Stimulated activated CD4-positive, alpha-beta T cell treated with anti-CD3 and anti-CD28 coated beads, Interleukin-1b, Interleukin-23, amount 100 ng/mL, for 4 hours (primary cell): Measurements from ENCODE around the gene NQO1.
"Not testable (repeated sequence)": the region's sequence is repeated elsewhere in the genome, so short reads cannot be mapped to it uniquely, and the experiment has no call there.

Source experiments
- DNase-seq, 2 donors: peaks; one replicate each; pipeline ENCODE4 v3.0.0-alpha.2; 2020; ENCODE audit warnings: low read depth in 2 of 2

Gene NQO1

DNA sequence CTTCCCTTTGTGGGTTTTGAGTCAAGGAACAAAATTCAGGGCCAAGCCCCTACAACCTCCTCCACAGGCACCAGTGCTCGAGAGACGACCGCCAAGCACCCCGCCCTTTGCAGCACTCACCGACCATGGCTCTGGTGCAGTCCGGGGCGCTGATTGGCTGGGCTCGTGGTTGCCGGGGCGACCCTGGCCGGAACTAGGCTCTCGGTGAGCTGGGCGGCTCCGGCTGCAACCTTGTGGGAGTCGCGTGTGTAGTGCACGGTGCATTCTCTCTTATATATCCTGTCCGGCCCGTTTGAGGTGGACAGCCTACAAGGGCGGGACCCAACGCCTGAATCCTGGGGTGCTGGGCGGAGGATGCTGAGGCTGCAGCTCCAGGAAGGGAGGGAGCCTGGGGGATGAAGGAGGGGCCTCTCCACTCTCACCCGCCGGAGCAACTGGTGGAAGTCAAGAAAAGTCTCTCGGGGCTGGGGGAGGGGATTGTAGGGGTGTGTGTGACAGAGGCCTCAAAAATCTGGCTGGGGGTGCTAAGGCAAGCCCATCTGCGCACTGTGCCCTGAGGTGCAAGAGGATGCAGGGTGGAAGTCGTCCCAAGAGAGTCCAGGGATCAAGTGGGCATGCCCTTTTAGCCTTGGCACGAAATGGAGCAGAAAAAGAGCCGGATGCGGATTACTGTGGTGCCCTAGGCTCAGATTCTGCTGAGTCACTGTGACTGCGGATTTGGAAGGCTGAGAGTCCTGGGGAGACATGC lies at the start of gene NQO1:
TSS of gene NQO1 (minus strand) at position 248 of the 748 bp plus-strand sequence. CDS start at position 127, 121 bp downstream.
- DNase-seq, result peak; percentile 69 to 82

DNA sequence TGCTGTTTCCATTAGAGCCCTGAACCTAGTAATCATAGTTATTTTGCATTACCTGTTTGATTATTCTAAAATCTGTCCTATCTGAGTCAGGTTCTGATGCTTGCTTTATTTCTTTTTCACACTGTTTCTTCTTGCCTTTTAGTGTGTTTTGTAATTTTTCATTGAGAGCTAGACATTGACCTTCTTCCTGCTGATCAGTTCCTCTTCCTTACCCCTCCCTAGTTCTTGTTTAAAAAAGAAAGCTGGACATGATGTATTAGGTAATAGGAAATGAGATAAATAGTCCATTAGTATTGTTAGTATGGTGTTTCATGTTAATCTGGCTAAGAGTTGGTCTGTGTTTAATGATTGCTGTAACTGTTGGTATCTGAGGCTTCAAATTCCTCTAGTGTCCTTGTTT lies 49.2 kb upstream of the NQO1 start:
- no peak for DNase-seq

DNA sequence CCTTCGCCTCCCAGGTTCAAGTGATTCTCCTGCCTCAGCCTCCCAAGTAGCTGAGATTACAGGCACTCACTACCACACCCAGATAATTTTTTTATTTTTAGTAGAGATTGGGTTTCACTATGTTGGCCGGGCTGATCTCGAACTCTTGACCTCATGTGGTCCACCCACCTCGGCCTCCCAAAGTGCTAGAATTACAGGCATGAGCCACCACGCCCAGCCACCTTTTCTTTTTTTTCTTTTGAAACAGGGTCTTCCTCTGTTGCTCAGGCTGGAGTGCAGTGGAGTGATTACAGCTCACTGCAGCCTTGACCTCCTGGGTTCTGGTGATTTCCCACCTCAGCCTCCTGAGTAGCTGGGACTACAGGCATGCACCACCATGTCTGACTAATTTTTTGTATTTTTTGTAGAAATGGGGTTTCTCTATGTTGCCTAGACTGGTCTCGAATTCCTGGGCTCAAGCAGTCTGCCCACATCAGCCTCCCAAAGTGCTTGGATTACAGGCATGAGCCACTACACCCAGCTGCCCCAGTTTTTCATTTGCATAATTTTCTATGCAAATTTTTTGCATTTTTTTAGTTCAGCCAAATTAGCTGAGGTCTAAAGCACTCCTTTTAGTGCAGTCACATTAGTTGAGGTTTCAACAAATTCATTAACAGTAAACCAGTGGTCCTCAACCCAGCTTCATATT lies 47.0 kb upstream of the NQO1 start:
- no peak for DNase-seq

DNA sequence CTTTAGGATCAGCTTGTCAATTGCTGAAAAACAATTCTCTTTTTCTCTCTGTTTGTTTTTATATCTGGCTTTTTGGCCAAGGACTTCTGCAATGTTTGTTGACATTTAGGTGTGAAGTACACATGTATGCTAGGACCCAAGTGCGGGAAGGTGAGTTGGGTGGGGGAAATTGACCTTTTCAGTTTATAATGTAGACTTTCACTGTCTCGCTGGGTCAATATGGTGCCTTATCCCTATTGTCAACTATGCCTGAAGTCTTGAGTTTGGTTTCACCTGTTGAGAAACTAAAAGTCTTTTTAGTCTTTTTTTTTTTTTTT lies 45.2 kb upstream of the NQO1 start:
- no peak for DNase-seq

DNA sequence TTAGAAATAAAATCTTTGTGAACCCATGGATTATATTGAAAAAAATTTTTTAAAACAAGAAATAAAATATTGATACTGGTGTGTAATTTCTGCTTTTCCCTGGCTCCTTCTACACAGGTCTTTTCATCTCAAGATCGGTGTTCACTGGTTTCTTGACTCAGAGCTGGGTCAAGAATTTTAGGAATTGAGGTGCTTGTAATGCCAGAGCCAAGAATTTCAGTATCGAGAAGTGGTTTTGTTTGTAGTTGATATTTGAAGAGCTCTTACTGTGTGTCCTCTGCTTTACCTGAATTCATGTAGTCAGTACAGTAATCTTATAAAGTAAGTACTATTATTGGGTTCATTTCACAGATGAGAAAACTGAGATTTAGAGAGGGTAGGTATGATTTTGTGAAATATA lies 43.0 kb upstream of the NQO1 start:
- no peak for DNase-seq

DNA sequence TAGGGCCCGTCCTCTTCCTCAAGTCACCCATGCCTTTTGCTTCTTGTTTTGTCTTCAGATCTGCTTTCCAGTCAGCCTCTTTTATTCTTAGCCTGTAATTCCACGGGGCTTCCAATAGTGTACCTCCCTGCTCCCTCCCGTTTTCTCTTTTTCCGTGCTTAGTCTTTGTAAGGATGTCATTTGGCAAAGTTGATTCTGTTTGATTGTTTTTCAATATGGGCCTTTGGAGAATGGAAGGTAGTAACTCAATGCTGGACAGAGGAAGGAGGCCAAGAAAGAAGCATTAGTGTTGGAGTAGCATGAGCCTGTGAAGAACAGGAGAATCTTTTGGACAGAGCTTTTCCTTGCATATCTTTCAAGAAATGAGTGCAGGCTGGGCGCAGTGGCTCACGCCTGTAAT lies 42.3 kb upstream of the NQO1 start:
- no peak for DNase-seq

DNA sequence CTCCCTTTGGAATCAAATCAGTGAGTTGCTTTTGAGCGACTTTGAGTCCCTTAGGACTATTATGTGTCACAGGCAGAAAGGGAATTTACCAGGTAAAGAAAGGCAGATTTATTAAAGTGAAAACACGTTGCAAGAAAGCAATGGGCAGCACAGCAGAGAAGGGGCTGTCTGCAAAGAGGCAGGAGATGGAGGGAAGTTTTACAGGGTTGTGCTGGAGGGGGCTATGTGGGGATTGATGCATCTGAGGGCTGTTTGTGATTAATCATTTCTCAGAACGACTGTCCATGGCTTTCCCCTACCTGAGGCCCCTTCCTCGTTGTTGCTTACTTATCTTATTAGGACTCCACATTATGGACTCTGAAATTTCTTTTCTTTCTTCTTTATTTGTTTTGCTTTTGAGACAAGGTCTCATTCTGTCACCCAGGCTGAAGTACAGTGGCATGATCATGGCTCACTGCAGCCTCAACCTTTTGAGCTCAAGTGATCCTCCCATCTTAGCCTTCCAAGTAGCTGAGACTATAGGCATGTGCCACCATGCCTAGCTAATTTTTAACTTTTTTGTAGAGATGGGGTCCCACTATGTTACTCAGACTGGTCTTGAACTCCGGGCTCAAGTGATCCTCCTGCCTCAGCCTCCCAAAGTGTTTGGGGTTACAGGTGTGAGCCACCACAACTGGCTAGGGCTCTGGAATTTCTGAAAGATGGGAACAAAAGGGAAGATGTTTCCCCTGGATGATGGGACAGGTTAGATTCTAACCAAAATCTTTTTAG lies 41.3 kb upstream of the NQO1 start:
- DNase-seq, result no peak

DNA sequence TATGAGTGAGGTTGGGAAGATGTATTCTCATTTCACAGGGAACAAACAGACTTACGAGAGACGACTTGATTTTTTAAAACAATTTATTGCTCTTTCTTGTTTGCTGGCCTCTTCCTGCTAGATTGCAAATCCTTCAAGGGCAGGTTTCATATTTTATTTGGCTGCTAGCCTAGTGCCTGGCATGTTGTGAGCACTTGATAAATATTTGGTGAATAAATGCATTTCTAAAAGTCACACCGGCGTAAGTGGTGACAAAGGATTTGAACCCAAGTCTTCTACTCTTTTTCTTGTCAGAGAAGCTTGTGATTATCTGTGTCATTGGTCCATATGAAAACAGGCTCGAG lies 37.2 kb upstream of the NQO1 start:
- no peak for DNase-seq

DNA sequence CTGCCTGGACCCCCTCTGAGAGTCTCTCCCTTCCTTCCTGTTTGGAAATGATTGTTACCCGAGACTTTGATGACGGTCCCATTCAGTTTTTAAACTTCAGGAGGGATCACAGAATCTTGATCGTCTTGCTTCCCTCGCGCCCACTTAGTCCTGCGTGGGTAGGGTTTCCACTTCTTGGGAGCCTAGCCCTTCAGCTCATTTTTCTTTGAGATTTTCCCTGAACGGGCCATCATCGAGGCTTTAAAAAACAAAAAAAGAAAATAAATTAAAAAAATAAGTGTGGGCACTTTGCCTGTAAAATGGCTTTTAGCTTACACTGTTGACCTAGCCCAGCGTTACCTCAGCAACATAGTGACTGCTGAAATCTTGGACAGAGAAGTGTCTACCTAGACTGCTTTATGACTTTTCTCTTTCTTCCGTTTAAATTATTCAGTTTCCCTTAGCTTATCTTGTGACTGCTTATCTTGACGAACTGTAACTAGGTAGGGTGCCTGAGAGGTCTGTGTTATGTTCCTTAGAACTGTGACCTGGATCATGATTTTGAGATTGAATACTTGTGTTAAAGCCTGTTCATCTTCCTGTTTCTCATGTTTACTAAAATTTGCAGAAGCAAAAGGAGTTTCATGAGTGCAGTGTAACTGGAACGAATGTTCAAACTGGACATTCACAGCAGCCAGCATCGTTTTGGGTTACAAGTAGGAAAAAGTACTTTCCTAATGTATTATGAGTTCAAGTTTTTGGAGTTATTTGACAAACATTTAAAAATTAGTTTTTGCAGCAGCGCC lies 36.6 kb upstream of the NQO1 start:
- DNase-seq, result no peak

DNA sequence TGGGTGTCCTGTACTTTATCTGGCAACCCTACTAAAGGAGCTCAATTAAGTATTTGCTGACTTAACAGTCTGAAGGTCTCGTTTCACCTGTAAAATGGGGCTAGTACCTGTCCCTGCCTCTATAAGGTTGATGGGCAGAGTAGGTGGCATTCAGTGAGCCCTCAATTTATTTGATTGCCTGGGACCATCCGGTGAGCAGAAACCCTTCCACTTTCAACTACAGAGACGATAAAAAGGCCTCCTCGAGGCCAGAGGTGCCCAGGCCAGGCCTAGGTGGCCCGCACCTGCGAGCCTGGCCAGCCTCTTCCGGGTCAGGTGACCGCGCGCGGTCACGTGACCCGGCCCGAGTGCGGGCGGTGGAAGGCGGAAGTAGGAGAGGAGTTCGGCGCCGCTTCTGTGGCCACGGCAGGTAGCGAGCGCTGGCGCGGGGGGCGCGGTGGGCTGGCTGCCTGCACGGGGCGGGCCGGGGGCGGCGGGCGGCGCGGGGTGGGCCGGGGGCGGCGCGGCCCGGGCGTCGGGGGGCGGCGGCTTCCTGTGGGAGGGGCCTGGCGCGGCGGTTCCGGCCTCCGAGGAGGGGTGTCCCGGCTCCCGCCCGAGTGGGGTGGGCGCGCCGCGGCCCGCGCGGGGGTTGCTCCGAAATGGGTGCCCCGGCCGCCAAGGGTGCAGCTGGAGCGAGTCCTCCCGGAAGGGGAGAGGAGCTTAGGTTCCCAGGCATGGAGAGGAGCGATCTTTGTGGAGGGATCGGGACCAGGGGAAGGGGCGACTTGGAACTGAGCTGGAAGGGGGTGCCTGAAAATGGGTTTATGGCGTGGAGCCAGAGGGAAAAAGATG lies 35.8 kb upstream of the NQO1 start, which contains the start of gene WWP2:
TSS of gene WWP2 (plus strand) at position 350 of the 831 bp plus-strand sequence. CDS start 24,679 bp downstream, outside the sequence.
- peak; percentile 69 to 71 for DNase-seq

DNA sequence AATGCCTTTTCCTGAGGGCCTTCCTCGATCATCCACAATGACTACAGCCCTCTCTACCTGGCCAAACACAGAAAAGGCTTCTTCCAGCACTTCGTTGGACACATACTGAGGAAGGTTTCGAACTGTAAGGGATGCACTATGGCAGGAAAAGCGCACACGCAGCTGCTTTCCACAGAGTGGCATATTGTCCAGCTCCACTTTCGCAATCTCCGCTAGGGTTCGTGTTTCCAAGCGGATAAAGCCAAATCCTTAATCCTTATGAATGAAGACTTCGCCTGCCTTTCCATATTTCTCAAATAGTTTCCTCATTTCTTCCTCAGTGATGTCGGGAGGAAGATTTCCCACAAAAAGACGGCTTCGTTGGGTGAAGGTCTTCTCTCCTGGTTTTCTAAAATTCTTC lies 31.0 kb upstream of the NQO1 start:
- not testable (repeated sequence) for DNase-seq

DNA sequence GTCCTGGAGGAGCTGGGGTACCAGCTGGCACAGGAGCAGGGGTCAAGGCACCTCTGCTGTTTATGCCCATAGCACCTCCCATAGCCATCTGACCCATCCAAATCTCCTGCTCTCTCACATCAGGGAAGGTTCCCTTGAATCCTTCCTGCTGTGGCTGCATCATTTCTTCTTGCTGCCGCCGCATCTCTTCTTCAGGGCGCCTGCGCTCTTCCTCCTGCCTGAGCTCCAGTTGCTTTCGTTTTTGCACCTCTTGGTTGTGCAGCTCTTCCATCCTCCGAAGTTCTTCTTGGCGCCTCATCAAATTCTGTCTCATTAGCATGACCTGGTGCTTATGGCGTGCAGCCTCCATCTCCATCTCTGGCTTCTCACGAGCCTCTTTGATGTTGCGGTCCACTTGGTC lies 30.3 kb upstream of the NQO1 start:
- no peak for DNase-seq

DNA sequence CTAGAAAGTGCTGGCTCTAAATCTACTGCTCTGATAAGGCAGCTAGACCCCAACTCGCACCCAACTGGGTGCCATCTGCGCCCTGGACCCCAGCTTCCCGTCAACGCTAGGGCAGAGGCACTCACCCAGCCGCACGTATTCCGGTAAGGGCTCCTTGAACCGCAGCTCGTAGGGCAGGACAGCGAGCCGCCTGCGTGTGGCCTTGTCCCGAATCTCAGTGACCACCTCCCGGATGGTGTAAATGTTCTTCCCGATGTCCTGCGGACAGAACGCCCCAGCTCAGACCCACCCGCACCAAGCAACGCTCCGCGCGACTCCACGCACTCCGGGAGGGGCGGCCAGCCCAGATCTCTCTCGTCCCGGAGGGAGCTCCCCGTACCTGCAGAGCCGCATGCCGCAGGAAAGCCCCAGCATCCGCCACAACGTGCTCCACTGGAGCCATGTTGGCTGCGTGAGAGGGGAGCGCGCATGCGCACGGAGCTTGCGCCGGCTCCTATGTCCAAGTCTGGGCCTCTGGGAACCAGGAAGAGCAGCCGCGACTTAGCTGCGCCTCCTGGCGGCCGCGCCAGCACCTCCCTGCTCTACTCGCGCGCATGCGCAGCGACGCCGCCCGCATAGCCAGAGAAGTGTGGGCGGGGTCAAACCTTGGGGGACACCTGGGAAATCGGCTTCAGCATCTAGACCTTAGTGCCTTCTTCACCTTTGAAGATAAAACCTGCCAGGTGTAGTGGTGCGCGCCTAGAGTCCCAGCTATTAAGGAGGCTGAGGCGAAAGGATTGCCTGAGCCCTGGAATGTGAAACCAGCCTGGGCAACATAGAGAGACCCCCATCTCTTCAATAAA lies 28.3 kb upstream of the NQO1 start, which contains the start of gene NOB1:
TSS of gene NOB1 (minus strand) at position 458 of the 842 bp plus-strand sequence. CDS start at position 442, 16 bp downstream.
- DNase-seq, result peak; percentile 95

DNA sequence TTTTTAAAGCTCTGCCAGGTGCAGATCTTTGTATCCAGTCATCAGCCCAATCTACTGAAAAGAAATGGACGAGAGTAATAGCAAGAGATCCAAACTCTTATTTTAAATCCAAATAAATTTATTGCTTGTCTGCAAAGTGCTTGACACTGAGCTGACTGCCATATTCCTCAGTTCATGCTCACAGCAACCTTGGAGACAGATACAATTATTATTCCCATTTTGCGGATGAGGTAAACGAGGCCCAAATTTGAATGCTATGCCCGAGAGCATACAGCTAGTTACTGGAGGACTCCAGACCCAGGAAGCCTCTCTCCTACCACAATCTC lies 27.7 kb upstream of the NQO1 start:
- DNase-seq, result no peak

DNA sequence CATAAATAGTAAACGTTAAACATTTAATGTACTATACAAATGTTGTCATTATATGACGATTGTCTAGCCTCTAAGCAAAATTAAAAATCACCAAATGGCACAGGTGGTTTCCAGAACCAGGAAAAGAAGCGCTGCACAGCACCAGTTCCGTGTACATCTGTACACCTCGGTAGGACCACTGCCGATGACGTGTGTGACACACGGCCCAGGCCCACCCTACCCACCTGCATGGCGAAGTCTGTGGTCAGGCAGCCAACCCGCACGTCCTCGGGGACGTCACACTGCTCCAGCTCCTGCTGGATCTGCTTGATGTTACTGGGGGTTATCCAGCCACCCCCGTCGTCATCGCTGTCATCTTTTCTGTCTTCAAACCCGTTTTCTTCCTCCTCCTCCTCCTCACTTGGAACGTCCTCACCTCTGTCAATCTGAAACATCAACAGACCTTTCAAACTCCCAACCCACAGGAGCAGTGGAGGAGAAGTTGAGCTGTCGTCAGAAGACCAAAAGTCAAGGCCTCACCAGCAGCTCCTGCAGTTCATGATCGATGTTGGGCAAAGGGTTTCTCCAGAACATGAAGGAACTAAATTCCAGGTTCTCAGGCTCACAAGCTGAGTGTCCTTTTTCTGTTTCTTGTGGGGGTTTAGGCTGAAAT lies 22.5 kb upstream of the NQO1 start:
- no peak for DNase-seq

DNA sequence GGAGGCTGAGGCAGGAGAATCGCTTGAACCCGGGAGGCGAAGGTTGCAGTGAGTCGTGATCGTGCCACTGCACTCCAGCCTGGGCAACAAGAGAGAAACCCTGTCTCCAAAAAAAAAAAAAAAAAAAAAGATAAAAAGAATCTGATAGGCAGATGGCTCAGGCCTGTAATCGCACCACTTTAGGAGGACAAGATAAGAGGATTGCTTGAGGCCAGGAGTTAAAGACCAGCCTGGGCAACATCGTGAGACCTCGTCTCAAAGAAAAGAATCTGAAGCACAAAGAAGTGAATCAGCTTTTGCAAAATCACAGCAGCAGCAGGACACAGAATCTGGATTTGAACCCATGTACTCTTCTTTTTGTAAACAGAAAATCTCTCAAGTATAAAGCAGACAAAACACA lies 20.8 kb upstream of the NQO1 start:
- DNase-seq, result no peak

DNA sequence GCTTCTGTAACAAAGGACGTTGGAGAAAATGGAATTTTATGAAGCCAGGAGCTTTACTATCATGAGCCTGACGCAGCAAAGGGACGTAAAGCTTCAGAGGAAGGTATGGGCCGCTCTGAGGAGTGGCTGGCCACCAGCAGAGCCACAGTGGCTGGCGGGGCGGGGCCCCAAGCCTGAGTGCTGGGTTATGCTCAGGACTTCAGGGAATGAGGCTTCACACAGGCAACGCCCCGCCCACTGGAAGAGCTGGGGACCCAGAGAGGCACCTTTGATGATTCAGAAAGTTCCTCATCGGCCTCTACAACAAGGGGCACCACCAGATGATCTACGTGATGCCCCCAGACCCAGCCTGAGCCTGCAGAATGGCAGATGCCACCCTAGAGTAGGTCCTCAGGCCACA lies 19.6 kb upstream of the NQO1 start:
- no peak for DNase-seq

DNA sequence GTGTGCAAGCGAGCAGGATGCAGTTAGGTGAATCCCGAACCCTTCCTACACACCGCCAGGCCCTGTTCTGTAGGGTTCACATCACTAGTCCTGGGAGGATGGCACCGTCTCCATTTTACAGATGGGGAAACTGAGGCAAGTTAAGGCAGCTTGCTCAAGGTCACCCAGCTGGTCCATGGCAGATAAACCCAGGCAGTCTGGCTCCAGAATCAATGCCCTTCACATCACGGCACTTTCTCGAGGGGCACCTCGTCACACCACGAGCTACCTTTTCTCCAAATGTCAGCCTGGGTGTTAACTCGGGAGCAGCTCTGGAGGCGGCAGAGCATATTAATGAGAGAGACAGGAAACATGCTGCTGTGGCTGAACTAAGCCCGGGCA lies 18.9 kb upstream of the NQO1 start:
- no peak for DNase-seq

DNA sequence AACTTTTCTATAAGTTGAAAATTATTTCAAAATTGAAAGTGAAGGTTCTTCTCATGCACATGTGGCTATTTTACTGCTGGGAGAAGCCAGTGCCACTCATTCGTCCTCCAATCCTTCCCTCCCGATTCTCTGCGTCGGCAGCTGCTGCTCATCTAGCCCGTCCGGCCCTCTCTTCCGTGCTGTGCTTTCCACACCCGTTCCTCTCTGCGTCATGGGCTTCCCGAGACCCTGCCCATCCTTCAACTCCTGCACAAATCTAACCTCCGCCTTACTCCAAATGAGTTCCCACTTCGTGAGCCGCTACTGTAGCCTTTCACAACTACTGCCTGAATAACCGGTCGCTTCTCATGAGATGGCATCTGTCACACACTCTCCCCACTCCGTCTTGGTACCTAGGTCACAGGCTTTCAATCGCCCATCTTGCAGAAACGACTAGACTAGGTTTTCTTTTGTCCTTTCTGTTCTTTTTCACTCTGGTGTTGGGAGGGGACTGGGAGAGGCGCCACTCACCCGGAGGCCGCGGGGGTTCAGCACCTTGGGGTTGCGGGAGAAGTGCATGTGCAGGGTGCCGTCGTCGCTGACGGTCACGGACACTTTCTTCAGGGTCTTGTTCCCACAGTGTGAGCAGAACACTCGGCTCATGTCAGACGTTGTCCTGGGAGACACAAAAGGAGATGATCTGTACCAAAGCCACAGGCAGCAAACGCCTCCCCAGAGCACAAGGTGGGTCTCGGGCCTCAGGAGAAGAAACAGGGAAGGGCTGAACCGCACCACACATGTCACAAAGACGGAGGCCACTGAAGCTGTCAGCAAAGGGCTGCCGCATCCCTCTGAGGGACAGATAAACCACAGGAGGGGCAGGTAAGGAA lies 18.2 kb upstream of the NQO1 start:
- no peak for DNase-seq
